Middle frontal gyrus (tissue), 1 donor: Measurements from ENCODE around the gene MACROD2.

Experiments
- DNase-seq: peaks from one replicate; pipeline ENCODE4 v3.0.0-alpha.2; 2015; ENCODE audit warnings: low spot score; ENCODE audit errors: extremely low spot score

The MACROD2 gene

GRCh38 chr20:14576196-14576877 lies 581.0 kb downstream of the MACROD2 start:
- no peak for DNase-seq

GRCh38 chr20:14580418-14581074 lies 585.2 kb downstream of the MACROD2 start:
- DNase-seq = no peak

- DNase-seq = no peak
These were observed 586.4 kb downstream of the MACROD2 start for GRCh38 chr20:14581731-14582130.

- no peak for DNase-seq
These were observed 587.5 kb downstream of the MACROD2 start for GRCh38 chr20:14582855-14583254.

GRCh38 chr20:14583413-14583812 lies 588.1 kb downstream of the MACROD2 start:
- DNase-seq = no peak

- no peak for DNase-seq
These were observed 594.1 kb downstream of the MACROD2 start for GRCh38 chr20:14589383-14589782.

GRCh38 chr20:14595051-14595450 lies 599.7 kb downstream of the MACROD2 start:
- DNase-seq = no peak

GRCh38 chr20:14597206-14597715 lies 601.9 kb downstream of the MACROD2 start:
- DNase-seq = no peak

- DNase-seq = no peak
These were observed 604.3 kb downstream of the MACROD2 start for GRCh38 chr20:14599613-14600012.

- no peak for DNase-seq
These were observed 605.2 kb downstream of the MACROD2 start for GRCh38 chr20:14600527-14600926.

- DNase-seq = no peak
These were observed 608.8 kb downstream of the MACROD2 start for GRCh38 chr20:14604143-14604542.

GRCh38 chr20:14609328-14610221 lies 614.3 kb downstream of the MACROD2 start:
- no peak for DNase-seq

- DNase-seq = no peak
These were observed 616.2 kb downstream of the MACROD2 start for GRCh38 chr20:14611479-14611878.

- no peak for DNase-seq
These were observed 617.1 kb downstream of the MACROD2 start for GRCh38 chr20:14612391-14612790.

GRCh38 chr20:14616003-14616402 lies 620.7 kb downstream of the MACROD2 start:
- no peak for DNase-seq

- no peak for DNase-seq
These were observed 621.8 kb downstream of the MACROD2 start for GRCh38 chr20:14617123-14617522.

GRCh38 chr20:14619411-14619810 lies 624.1 kb downstream of the MACROD2 start:
- no peak for DNase-seq

- no peak for DNase-seq
These were observed 627.5 kb downstream of the MACROD2 start for GRCh38 chr20:14622796-14623195.

GRCh38 chr20:14631011-14631410 lies 635.7 kb downstream of the MACROD2 start:
- DNase-seq = no peak

- no peak for DNase-seq
These were observed 637.6 kb downstream of the MACROD2 start for GRCh38 chr20:14632906-14633305.

GRCh38 chr20:14633507-14633906 lies 638.2 kb downstream of the MACROD2 start:
- DNase-seq = no peak

- DNase-seq = no peak
These were observed 639.3 kb downstream of the MACROD2 start for GRCh38 chr20:14634665-14635064.
